ENCODE results near the gene ULBP1. TPM values are rescaled to one million over a fixed set of nuclear protein-coding genes. Genes with fewer than 3 reads are reported as not detected.
"Not testable (repeated sequence)": the region's sequence is repeated elsewhere in the genome, so short reads cannot be mapped to it uniquely, and the experiment has no call there.

ULBP1 gene
- total RNA-seq, 1 donor from 2014 or later: 4.1 TPM

DNA sequence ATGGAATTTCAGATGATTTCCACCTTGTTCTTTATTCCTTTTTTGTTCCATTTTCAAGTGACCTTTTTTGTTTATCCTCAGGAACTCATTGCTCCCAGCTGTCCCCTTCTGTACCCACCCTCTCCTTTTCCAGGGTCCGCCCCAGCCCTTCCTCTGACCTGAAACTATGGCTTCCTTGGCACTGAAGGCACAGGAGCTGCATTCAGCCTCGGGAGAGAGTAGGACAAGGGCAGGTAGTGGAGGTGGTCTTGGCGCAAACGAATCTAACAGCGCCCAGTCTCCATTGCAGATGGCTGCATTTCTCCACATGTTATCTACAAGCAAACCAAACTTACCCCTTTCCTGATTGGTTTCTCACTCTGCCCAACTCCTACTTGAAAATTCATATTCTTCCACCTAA, 30.7 kb upstream of the ULBP1 start:
- DNase-seq (ENCODE audit: extremely low read depth, low read depth, low spot score): no peak

DNA sequence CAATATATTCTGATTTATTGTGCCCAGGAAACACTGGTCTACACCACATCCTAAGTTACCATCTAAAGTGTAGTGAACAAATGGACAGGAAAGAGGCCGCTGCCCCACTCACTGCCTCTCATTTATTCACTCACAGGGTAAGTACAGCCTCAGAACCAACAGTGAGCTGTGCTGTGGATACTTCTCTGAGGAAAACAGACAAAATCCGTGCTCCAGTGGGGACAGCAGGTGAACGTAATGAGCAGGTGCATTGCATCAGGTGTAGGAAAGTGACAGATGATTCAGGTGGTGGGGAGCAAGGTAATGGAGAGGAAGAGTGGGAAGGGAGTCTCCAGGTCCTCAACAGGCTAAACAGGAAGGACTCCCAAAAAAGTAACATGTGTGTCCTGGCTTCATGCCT, 30.3 kb upstream of the ULBP1 start:
- no peak for DNase-seq (ENCODE audit: extremely low read depth, low read depth, low spot score)

GRCh38 chr6:149934249-149935156, 29.2 kb upstream of the ULBP1 start:
- DNase-seq (ENCODE audit: extremely low read depth, low read depth, low spot score): peak; percentile 71

GRCh38 chr6:149935246-149935645, 28.5 kb upstream of the ULBP1 start:
- DNase-seq (ENCODE audit: extremely low read depth, low read depth, low spot score): no peak

DNA sequence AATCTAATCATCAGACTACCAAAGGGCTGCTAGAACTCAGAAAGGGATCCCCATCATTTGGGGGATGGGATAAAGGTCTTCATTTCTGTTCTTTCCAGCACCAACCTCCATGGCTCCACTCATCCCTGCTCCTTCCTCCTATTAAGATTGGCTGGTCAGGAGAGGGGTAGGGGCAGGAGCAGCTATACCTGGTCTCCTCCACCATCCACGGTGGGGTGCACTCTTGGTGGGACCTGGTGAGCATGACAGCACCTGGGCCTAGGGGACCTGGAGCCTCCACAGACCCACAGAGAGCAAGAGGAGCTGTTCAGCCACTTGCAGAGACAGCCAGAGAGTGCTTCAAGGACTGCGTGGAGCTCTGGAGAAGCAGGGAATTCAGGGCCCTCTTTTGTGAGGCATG, 28.1 kb upstream of the ULBP1 start:
- no peak for DNase-seq (ENCODE audit: extremely low read depth, low read depth, low spot score)

- DNase-seq (ENCODE audit: extremely low read depth, low read depth, low spot score): no peak
These were observed 27.0 kb upstream of the ULBP1 start for GRCh38 chr6:149936743-149937142.

- not testable (repeated sequence) for DNase-seq (ENCODE audit: extremely low read depth, low read depth, low spot score)
These were observed 25.7 kb upstream of the ULBP1 start for GRCh38 chr6:149938013-149938570.

DNA sequence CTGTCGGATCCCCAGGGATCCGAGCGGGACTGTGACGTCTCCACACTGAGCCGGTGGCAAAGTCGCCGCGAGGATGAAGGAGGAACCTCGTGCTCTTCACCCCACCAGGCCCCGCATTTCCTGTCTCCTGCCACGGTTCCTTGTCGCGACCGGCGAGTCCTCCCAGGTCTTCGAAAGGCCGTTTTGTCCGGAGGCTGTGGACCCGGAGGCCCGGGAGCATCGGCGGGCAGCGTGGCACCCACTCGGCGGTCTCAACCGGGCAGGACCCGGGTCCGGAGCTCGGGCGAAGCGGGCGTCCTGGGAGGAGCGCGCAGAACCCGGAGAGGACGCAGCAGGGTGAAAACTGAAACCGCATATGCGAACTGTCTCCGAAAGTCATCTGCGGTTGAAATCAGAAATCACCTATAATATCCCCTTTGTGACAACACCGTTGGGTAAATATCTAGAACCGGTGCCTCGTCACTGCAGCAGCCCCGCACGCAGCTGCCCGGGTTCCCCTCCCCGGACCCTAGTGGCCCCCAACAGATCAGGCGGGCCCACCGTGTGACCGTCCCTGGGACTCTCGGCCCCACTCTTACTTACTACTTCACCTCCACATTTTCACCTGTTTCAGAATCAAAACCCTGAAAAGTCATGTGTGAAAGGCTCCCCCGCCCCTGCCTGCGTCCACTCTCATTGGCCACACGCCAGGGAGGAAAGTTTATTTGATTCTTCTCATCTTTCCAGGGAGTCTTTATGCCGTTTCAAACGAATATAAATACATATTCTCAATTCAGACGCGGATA, 25.0 kb upstream of the ULBP1 start:
- DNase-seq (ENCODE audit: extremely low read depth, low read depth, low spot score): no peak

DNA sequence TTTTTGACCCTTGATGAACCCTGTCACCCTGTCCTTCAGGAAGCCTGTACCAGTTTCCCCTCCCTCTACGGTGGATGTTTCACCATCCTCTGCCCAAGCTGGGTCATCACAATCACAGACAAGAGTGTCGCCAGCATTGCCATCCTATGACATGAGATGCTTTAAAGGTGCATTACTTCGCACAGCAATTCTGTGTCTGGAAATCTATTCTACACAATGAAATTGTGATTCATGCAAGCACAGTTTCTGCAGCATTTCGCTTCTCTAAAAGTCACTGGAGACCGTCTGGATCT, 24.4 kb upstream of the ULBP1 start:
- no peak for DNase-seq (ENCODE audit: extremely low read depth, low read depth, low spot score)

- no peak for DNase-seq (ENCODE audit: extremely low read depth, low read depth, low spot score)
These were observed 23.7 kb upstream of the ULBP1 start for GRCh38 chr6:149939909-149940671.

GRCh38 chr6:149940672-149940982, 23.1 kb upstream of the ULBP1 start:
- no peak for DNase-seq (ENCODE audit: extremely low read depth, low read depth, low spot score)

- peak; percentile 70 for DNase-seq (ENCODE audit: extremely low read depth, low read depth, low spot score)
These were observed 21.9 kb upstream of the ULBP1 start, which contains the start of gene ULBP2 for GRCh38 chr6:149941583-149942460. Gene ULBP2, plus strand, starts transcription at chr6:149942014. Its CDS starts 59 bp downstream, at chr6:149942073.

DNA sequence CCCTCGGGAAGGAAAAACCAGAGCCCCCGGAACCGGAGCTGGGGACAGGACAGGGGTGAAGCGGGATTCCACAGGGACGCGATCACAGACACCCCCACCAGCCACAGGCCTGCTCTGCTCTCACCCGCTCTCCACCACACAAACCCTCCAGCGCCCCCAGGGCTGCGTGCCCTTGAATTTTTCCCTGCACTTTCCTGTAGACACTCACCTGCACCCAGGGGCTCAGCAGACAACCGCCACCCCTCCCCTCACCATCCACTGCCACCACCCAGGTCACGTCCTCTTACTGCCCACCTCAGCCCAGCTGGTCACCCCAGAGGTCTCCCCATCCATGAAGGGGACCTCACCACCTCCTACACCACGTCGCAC, 21.3 kb upstream of the ULBP1 start:
- no peak for DNase-seq (ENCODE audit: extremely low read depth, low read depth, low spot score)

GRCh38 chr6:149943321-149943720, 20.4 kb upstream of the ULBP1 start:
- not testable (repeated sequence) for DNase-seq (ENCODE audit: extremely low read depth, low read depth, low spot score)

- not testable (repeated sequence) for DNase-seq (ENCODE audit: extremely low read depth, low read depth, low spot score)
These were observed 18.5 kb upstream of the ULBP1 start for GRCh38 chr6:149945276-149945675.

GRCh38 chr6:149946631-149947030, 17.1 kb upstream of the ULBP1 start:
- not testable (repeated sequence) for DNase-seq (ENCODE audit: extremely low read depth, low read depth, low spot score)

- DNase-seq (ENCODE audit: extremely low read depth, low read depth, low spot score): not testable (repeated sequence)
These were observed 16.2 kb upstream of the ULBP1 start for GRCh38 chr6:149947533-149947932.

DNA sequence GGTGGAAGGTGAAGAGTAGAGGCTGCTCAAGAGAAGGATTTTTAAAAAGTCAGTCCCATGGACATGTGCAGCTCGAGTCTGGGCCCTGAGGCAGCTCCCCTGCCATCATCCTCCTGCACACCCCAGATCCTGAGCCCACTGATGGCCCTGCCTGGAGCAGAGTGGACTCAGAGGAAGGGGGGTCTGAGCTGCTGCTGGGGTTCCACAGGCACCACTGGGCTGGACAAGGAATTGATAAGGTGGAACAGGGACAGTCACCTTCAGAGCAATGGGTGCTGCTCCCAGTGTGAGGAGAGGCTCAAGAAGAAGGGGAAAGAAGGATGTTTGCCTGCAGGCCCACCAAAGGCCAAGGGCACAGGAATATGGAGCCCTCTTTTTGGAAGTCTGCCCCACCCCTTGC, 15.7 kb upstream of the ULBP1 start:
- no peak for DNase-seq (ENCODE audit: extremely low read depth, low read depth, low spot score)

GRCh38 chr6:149948616-149949015, 15.1 kb upstream of the ULBP1 start:
- DNase-seq (ENCODE audit: extremely low read depth, low read depth, low spot score): no peak

- DNase-seq (ENCODE audit: extremely low read depth, low read depth, low spot score): no peak
These were observed 13.3 kb upstream of the ULBP1 start for GRCh38 chr6:149950423-149950822.
